HG02678 (cell line): ENCODE data around the gene PSMB7.

Experiments used
- ATAC-seq: cut with Tn5 transposase; IDR thresholded peaks from one replicate; pipeline ENCODE4 v1.9.1; 2021; ENCODE audit warnings: mild to moderate bottlenecking, moderate library complexity; ENCODE audit not compliant: unreplicated experiment

PSMB7 gene

DNA sequence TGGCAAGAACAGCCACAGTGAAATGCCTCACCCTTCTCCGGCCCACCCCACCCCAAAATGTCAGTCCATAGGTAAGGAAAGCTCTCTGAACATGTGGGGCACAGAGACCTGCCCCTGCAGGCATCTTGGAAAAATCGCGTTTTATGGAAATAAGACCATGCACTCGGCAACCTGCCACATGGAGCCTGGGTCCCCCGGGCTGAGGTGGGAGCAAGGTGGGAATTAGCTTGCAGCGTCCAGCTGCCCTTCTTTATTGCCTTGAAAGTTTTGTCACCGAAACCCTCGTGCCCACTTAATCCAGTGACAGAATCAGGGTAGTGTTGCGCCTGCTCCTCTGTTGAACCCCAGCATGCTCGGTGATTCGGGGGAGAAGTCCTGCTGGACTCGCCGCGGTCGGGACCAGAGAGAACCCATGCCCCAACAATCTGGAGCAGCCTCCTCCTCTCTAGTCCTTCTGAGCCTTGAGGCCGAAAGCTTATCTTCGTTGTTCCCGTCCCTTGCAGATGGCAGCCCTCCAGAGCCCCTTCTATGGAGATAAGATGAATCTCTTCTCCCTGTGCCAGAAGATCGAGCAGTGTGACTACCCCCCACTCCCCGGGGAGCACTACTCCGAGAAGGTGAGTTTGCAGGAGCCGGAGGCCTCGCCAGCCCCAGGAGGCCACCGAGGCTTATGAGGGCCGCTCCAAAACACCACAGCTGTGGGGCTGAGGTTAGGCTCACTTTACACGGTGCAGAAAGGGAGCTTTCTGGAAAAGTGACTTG, 67.9 kb downstream of the PSMB7 start:
- no peak for ATAC-seq

DNA sequence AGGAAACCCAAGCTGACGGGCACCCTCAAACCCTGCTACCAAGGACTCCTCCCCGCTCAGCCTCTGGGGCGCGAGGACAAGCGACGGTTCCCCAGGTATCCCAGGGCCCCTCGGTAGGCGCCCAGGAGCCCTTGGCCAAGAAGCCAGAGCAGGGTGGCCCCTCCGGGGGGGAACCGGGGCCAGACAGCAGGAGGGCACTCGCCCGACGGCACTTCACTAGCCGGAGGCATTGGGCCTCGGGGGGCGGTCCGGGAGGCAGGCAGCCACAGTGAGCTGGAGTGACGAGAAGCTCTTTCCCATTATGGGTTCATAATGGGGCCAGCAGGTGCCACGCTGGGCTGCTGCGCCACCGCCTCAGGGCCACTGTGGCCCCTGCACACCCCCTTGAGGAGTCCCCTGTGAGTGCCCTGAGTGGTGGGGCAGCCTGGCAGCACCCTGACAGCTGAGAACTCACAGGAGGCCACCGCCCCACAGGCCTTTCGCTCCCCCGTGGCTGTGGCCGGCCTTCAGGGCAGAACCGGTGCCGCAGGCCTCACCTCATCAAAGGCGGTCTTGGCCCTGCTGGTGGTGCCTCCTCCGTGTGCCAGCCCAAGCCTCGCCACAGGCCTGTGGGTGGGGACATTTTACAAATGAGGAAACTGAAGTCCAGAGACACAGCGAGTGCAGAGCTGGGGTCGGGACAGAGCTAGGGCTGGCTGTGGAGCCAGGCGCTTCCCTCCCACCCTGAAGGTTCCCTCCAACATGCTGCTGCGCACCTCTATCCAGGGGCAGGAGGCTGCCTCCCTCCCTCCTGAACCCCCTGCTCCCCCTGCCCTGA, 68.7 kb downstream of the PSMB7 start:
- no peak for ATAC-seq

DNA sequence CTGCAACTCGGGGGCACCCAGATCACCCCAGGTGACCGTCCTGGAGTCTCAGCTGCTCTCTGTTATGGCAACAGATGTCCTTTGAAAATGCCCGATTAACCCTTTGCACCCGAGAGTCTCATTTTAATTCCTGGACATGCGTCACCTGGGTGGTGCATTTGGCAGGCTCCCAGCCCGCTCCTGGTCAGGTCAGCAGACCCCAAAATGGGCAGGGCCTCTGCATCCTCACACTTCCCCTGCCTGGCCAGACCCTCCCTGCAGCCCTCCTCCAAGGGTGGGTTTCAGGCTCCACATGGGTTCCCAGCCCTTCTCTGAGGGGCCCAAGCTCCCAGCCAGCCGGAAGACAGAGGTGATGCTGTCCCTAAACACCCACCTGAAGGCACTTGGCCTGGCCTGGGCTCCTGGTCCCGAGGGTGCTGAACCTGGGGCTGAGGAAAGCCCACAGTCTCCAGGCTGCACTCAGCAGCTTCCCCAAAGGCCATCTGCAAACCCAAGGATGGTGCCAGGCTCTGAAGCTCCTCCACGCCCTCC, 69.4 kb downstream of the PSMB7 start:
- ATAC-seq, result no peak

DNA sequence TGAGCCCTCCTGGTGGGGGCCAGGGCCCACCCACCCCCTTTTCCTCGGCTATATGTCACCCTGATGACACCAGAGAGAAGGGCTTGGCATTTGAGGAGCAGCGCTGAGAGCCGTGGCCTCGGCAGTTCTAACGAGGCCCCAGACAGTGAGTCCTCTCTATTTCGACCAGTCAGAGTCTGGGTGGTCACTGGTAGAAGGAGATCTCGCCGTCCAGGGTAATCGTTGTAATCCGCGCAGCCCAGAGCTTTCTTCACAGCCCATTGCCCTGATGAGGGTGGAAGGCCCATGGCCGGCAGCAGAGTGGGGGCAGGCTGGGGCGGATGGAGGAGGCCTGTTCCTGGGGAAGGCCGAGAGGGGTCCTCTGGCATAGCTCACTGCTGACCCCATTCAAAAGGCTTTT, 70.2 kb downstream of the PSMB7 start:
- ATAC-seq, result no peak

DNA sequence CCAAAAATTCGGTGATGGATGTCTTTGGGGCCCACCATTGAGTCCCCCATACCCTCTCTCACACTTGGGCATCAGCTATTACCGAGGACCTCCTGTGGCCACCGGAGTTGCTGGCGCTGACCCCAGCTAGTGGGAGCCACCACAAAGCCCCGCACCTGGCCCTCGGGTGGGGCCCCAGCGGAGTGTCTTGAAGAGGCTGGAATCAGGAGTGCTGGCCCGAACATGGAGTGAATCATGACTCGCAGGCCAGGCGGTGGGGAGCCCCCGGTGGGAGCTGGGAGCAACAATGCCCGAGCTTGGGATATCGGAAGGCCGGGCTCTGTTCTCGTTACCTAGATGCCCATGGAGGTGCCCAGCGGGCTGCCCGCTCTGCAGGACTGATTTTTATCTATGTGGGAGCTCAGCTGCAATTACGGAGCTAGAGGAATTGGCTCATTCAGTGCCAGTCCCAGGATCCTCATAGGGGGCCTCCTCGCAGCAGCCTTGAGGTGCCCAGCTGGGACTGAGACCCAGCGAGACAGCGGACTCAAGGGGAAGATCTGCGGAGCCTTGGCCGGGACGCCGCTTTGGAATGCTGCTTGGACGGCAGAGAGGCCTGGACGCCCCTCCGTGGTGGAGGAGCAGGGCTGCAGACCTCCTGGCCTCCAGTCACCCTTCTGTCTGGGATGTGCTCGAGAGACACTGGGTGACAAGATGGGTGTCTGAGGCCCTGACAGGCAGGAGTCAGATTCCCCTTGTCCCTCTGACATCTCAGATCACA, 70.8 kb downstream of the PSMB7 start:
- no peak for ATAC-seq

DNA sequence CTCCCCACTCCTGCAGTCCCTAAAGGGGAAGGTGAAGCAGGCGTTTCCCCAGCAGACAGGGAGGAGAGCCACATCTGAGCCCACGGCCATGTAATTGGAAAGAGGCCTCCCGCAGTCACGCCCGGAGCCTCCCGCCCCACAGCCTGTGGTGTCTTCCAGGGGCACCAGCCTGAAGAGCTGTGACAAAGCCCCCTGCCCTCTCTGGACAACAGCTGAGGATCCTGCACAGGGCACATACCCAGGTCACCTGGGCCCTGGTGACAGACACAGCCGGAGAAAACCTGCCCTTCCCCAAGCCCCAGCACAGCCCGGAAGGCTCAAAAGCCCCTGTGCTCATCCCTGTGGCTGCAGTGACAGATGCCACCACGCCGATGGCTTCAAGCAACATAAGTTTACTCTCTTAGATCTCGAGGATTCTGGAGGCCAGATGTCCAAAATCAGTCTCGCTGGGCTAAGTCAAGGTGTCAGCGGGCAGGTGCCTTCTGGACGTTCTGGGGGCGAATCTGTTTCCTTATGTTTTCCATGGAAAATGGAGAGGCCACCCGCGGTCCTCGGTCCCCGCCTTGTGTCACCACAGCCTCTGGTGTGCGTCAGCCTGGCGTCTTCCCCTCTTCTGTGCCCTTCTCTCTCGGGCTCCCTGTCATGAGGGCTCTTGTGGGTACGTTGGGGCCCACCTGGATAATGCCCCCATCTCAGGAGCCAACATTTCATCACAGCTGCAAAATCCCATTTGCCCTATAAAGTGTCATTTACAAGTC, 71.5 kb downstream of the PSMB7 start:
- ATAC-seq, result no peak

DNA sequence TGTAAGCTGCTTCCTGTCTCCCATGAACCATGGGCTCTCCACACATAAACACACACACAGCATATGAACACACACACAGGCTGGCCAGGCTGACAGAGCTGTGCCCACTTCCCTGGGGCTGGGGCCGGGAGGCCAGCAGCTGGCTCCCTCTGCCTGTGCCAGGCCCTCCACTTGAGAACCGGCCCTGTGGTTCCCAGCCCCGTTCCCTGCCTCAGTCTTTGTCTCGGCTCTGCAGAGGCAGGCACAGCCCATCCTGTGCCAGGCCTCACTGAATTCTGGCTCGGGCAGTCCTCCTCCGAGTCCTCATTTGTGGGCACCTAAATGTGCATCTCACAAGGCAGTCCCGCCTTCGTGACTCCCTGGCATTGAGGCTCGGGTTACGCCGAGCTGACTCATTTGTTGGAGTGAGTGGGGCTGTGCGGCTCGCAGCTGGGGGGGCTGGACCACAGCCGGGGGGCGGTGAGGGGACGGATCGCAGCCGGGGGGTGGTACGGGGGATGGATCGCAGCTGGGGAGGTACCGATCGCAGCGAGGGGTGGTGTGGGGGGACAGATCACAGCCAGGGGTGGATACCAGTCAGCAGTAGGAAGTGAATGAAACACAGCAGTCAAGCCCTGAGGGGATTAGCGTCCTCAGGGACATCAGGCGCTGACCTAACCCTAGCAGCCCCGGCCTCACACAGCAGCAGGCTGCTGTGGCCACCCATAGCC, 72.3 kb downstream of the PSMB7 start:
- ATAC-seq, result no peak

DNA sequence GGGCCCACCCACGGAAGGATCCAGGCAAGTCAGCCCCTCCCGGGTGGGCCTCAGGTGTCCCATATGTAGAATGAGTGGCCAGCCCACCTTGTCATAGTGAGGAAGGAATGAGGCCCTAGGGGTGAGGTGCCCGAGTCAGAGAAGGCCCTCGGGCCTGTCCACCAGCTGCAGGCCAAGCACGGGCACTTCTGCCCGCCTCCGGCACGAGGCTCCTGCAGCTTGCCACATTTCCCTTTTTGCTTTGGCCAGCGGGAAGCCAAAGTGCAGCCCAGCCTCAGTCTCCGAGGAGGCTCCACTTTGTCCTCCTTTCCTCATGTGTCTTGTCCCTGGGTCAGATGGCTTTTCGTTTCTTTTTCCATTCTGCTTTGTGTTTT, 72.9 kb downstream of the PSMB7 start:
- ATAC-seq, result no peak

DNA sequence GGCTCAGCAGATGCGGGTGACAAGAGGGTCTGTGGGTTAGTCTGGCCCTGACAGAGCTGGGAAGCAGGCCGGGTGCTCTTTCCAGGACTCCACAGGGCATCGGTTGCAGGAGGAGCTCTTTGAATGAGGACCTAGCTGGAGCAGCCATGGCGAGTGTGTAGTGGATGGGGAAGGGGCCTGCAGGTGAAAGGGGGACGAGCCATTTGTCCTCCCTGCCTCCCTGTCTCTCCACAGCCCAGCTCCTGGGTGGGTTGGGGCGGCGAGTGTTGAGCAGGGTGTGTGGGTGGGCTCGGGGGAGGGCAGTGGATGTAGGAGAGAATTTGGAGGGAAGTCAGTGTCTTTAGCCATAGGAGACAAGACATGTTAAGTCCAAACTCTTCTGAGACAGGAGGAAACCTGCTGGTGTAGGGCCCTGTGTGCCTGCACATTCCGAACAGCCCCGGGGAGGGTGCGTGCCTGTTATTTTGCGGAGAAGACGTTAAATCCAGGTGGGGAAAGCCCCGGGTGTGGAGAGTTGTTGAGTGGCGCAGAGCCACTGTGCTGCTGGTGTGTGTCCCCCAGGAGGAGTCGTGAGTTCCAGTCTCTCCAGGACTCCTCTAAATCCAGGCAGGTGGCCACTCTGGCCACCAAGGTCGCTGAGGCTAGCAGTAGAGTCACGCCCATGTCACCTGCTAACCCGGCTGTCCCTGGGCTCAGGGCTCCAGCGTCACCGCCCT, 73.6 kb downstream of the PSMB7 start:
- ATAC-seq, result no peak

DNA sequence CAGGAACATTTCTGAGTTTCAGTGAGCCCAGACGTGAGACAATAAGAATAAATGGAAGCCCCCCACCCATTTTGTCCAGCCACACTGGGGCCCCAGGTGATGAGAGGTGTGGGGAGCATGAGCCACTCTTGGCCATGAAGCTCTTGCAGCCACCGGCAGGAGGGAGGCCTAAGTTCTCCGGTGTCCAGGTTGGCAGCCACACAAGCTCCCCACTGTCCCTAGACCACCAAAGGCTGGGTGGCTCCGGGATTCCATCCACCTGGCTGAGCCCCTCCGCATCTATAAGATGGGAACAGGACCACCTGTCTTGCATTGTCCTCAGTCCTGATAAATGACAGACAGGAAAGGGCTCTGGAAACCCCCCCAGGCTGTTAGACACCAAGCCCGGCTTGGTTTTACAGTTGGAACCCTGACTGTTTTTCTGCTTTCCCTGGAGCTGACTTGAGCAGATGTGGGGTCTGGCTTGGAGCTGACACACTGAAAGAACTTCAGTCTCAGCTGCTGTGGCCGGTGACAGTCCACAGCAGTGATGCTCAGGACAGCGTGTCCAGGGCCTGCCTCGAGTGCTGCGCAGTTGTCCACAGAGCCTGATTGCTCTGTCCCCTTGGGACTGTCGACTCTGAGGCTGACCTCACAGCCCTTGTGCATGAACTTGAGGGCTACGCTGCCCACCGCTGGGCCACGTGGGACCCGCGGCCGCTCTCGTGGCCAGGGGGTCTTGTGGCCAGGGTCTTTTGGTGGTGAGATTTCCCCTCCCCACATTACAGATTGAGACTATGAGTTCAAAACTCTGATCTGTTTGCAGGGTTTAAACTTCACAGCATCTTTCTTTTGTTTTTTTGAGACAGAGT, 74.8 kb downstream of the PSMB7 start:
- no peak for ATAC-seq

DNA sequence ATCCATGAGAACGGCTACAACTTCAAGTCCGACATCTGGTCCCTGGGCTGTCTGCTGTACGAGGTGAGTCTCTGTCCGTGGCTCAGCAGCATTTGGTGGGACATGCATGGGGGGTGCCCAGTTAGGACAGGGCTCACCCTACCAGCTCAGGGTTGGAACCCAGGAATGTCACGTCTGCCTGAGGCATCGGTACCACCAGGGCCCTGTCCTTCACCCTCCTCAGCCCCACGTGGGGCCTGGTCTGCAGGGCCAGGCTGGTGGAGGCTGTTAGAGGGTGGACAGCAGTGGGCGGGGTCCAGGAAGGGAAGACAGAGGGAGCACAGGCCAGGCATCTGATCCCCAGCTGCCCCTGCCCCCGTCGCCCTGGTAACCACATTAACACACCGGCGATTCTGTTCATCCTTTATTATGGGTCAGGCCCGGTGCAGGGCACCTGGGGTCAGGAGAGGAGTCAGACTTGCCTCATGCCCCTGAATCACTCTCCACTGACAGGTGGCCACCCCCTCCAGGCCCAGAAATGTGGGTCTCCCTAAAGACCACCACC, 75.6 kb downstream of the PSMB7 start:
- no peak for ATAC-seq

DNA sequence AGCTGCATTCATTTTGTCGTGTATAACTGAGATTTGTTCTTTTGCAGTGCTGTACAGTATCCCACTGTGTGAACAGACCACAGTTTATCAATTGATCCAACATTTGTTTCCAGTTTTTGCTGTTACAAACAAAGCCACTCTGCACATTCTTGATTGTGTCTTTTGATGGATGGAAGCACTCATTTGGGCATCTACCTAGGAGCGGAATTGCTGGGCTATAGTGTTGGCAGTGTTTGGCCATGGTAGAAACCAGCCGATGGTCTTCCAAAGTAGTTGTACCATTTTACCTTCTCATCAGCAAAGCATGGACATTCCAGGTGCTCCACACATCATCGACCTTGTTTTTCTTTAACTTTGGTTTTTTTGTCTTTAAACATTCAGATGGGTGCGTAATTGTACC, 77.7 kb downstream of the PSMB7 start:
- no peak for ATAC-seq

DNA sequence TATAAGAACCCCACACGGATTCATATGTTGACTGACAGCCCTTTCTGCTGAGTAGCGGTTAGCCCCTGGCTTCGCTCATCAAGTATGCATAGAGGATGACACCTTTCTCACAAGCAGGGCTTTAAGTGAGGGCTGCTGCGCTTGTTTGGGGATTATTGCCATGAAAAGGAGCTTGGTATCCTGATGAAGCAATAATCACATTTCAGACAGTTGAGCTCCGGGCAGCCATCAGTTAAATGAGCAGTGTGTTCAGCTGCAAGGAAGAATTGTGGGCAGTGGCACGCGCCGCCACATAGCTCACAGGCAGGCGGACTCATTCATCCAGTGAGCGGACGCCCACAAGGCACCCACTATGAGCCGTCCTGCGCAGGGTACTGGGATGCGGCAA, 79.9 kb downstream of the PSMB7 start:
- no peak for ATAC-seq

DNA sequence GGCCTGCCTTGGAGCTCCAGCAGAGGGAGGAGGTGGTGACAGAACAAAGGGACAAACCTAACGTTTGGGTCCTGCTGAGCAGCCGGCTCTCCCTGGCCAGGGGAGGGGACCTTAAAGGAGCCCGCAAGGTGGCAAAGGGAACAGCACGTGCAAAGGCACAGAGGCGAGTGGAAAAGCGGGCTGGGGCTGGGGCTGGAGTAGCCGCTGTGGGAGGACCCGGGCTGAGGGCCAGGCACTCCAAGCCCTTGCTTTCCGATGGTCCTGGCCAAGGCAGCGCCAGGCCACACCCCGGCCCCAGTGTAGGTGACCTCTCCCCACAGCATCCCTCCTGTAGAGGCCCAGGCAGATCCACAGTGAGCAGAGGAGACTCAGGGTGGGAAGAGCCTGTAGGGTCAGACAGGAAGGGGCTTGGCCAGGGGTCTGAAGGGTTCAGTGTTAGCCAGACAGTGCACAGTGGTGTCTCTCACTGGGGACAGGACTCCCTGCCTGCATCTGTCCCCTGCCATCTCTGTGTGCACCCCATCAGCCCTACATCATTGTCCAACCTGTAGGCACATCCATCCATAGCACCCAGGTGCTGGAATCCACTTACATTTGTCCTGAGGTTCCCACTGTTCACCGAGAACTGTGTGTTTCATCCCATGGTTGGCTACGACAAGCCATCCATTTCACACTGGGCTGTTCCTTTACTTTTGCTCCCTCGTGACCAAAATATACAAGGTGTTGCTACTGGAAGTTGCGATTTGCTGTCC, 80.5 kb downstream of the PSMB7 start:
- ATAC-seq, result no peak

DNA sequence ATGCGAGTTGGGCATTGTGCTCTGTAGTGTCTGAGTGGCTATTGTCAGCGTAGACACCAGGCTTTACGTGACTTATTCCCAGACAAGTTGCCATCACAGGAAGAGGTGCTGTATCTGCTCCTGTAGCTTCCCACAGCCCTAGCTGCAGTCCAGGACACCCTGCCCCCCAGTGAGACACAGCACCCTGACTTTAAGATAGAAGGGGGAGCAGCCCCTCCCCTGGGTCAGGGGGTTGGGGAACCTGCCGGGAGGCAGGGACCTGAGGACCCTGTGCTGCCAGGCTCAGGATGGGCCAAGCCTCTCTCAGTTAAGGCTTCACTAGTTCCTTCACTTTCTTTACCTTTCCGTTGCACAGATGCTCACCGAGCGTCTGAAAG, 82.1 kb downstream of the PSMB7 start:
- no peak for ATAC-seq

DNA sequence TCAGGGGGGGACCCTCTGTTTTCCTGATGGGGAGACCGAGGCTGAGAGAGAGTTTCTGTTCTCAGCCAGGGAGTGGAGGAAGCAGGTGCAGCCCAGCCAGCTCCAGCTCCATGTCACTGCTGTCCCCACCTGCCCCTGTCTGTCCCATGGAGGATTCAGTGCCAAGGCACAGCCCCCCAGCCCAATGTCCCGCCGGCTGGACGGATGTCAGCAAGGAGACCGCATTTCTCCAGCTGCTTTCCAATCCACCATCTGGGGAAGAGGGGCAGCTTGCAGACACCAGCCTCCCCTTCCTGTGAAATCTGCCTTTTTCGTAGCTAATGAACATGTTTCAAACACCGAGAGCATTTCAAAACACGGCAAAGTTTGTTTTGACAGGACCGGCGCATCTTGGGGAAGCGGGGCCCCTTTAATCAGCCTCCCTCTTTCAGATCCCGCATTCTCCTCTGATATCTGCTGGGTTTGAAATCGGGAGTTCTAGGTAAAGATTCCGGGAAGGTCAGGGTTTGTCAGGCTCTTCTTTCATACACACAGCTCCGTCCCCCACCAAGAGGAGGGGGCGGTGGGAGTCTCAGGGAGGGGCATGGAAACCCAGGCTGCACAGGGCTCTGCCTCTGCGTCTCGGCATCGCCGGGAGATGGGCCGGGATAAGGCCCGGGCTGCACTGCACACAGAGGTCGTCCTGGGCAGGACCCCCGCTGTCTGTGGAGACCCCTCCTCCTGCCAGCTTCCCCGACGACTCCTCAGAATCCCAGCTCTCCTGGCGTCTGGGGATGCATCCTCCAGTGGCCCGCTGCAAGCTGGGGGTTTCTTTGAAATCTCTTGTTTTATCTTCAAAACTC, 82.7 kb downstream of the PSMB7 start:
- no peak for ATAC-seq

DNA sequence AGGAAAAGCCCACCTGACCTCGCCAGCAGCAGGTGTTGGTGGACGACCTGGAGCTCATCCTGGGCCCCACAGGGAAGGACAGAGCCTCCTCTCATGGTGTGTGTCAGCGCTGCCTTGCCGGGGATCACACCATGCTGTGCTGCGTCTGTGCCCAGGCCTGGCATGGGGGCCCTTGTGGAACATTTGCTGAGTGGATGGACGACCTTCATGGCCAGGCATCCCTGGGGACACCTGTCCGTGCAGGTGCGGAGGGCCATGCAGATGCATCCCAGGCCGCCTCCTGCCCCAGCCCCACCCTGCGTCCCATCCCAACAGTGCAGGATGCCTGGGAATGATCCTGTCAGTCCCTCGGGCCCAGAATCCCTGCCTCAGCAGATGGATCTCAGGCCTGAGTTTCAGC, 83.7 kb downstream of the PSMB7 start:
- ATAC-seq, result no peak
